Measurements from ENCODE around the gene MAGEC3.

The MAGEC3 gene

GRCh38 chrX:141838016-141838415, at the start of gene MAGEC3:
MAGEC3 (plus strand) TSS chrX:141838316; CDS start chrX:141838316, 0 bp downstream.
- no peak for DNase-seq (ENCODE audit: low read depth)
- no peak for TF ChIP-seq CTCF (IDR thresholded peaks at IDR 0.05; ENCODE audit: control insufficient read depth, extremely low read depth, insufficient read depth)
- no peak within 1 kb of the TSS for H3K4me3 ChIP-seq (ENCODE audit: low read depth, low read length)

- no peak overlapping the region for H3K4me3 ChIP-seq (ENCODE audit: low read depth, low read length)
- TF ChIP-seq CTCF (IDR thresholded peaks at IDR 0.05; ENCODE audit: control insufficient read depth, extremely low read depth, insufficient read depth) = no peak
- no peak for DNase-seq (ENCODE audit: low read depth)
These were observed 46.3 kb upstream of the MAGEC3 start for GRCh38 chrX:141791856-141792255.

GRCh38 chrX:141811438-141811837, 26.7 kb upstream of the MAGEC3 start:
- no peak overlapping the region for H3K4me3 ChIP-seq (ENCODE audit: low read depth, low read length)
- no peak for DNase-seq (ENCODE audit: low read depth)
- TF ChIP-seq CTCF (IDR thresholded peaks at IDR 0.05; ENCODE audit: control insufficient read depth, extremely low read depth, insufficient read depth) = no peak

- peak; percentile 61 for DNase-seq (ENCODE audit: low read depth)
- no peak overlapping the region for H3K4me3 ChIP-seq (ENCODE audit: low read depth, low read length)
- TF ChIP-seq CTCF (IDR thresholded peaks at IDR 0.05; ENCODE audit: control insufficient read depth, extremely low read depth, insufficient read depth) = no peak
These were observed 23.8 kb upstream of the MAGEC3 start for GRCh38 chrX:141814213-141814857.

- no peak for DNase-seq (ENCODE audit: low read depth)
- no peak for TF ChIP-seq CTCF (IDR thresholded peaks at IDR 0.05; ENCODE audit: control insufficient read depth, extremely low read depth, insufficient read depth)
- H3K4me3 ChIP-seq (ENCODE audit: low read depth, low read length) = no peak overlapping the region
These were observed 22.2 kb upstream of the MAGEC3 start for GRCh38 chrX:141815904-141816303.

- TF ChIP-seq CTCF (IDR thresholded peaks at IDR 0.05; ENCODE audit: control insufficient read depth, extremely low read depth, insufficient read depth) = no peak
- no peak overlapping the region for H3K4me3 ChIP-seq (ENCODE audit: low read depth, low read length)
- no peak for DNase-seq (ENCODE audit: low read depth)
These were observed 5.9 kb upstream of the MAGEC3 start for GRCh38 chrX:141832247-141832646.

- no peak overlapping the region for H3K4me3 ChIP-seq (ENCODE audit: low read depth, low read length)
- TF ChIP-seq CTCF (IDR thresholded peaks at IDR 0.05; ENCODE audit: control insufficient read depth, extremely low read depth, insufficient read depth) = no peak
- DNase-seq (ENCODE audit: low read depth) = no peak
These were observed 1.7 kb downstream of the MAGEC3 start for GRCh38 chrX:141839856-141840255.
